Neural cell (in vitro differentiated cells): ENCODE measurements around the gene NCKAP5. TPM values are rescaled to one million over a fixed set of nuclear protein-coding genes. Genes with fewer than 3 reads are reported as not detected.
A peak's percentile ranks its signal among the peaks of the same experiment; 100 is the strongest.

ENCODE experiments used
- H2AFZ ChIP-seq: fragments of 200-600, 300-800 bp; sonication (generic), shearing (Covaris generic); 2 replicates; pipeline ENCODE4 v1.6.0; 2014; ENCODE audit warnings: low read depth, mild to moderate bottlenecking, antibody characterized with exemption, low read length, moderate library complexity
- H3F3A ChIP-seq: fragments of 200-600 bp; shearing (Covaris generic); 2 replicates; pipeline ENCODE4 v1.6.1; 2016; ENCODE audit warnings: mild to moderate bottlenecking, moderate library complexity, mixed read lengths, antibody characterized with exemption, low read length; ENCODE audit not compliant: insufficient read depth, poor library complexity, severe bottlenecking
- H3K27ac ChIP-seq: fragments of 200-600, 300-800 bp; sonication (generic), shearing (Covaris generic); 2 replicates; pipeline ENCODE4 v1.5.1; 2014; ENCODE audit warnings: mild to moderate bottlenecking, low read length, moderate library complexity
- H3K27me3 ChIP-seq: fragments of 300-800, 200-600 bp; sonication (generic), shearing (Covaris generic); 2 replicates; pipeline ENCODE4 v1.6.0; 2014; ENCODE audit warnings: mild to moderate bottlenecking, low read depth, low read length, moderate library complexity; ENCODE audit not compliant: insufficient read depth
- H3K36me3 ChIP-seq: fragments of 300-800, 200-600 bp; sonication (generic), shearing (Covaris generic); 2 replicates; pipeline ENCODE4 v1.5.1; 2014; ENCODE audit warnings: mild to moderate bottlenecking, antibody characterized with exemption, low read length, moderate library complexity; ENCODE audit not compliant: insufficient read depth
- H3K4me2 ChIP-seq: fragments of 300-800, 200-600 bp; sonication (generic), shearing (Covaris generic); 2 replicates; pipeline ENCODE4 v1.6.0; 2014; ENCODE audit warnings: mild to moderate bottlenecking, low read length
- H3K4me3 ChIP-seq: fragments of 300-800, 200-600 bp; sonication (generic), shearing (Covaris generic); 2 replicates; pipeline ENCODE4 v1.5.1; 2014; ENCODE audit warnings: mild to moderate bottlenecking, low read length, moderate library complexity
- H3K79me2 ChIP-seq: fragments of 200-600 bp; shearing (Covaris generic); replicated peaks from 2 replicates; pipeline ENCODE4 v1.6.0; 2014; ENCODE audit warnings: mild to moderate bottlenecking, low read length, moderate library complexity; ENCODE audit not compliant: insufficient read depth
- H3K9ac ChIP-seq: fragments of 300-800, 200-600 bp; sonication (generic), shearing (Covaris generic); 2 replicates; pipeline ENCODE4 v1.6.1; 2016; ENCODE audit warnings: mild to moderate bottlenecking, low read length, mixed read lengths
- H3K9me2 ChIP-seq: fragments of 200-600 bp; shearing (Covaris generic); 2 replicates; pipeline ENCODE4 v1.6.1; 2016; ENCODE audit warnings: mild to moderate bottlenecking, low read length, mixed read lengths; ENCODE audit not compliant: insufficient read depth
- H3K9me3 ChIP-seq: fragments of 200-600, 300-800 bp; sonication (generic), shearing (Covaris generic); 2 replicates; pipeline ENCODE4 v1.6.1; 2016; ENCODE audit warnings: mild to moderate bottlenecking, mixed run types, low read length, moderate library complexity, mixed read lengths
- H4K20me1 ChIP-seq: fragments of 200-600 bp; shearing (Covaris generic); 2 replicates; pipeline ENCODE4 v1.6.1; 2016; ENCODE audit warnings: mild to moderate bottlenecking, mixed run types; ENCODE audit not compliant: insufficient read depth
- CTCF ChIP-seq: fragments of 450-650 bp; IDR thresholded peaks from 2 replicates; pipeline ENCODE4 v1.5.1; 2014; ENCODE audit warnings: antibody characterized with exemption, mild to moderate bottlenecking, moderate library complexity; ENCODE audit not compliant: poor library complexity, severe bottlenecking
- EP300 ChIP-seq: fragments of 450-650 bp; conservative IDR thresholded peaks from 2 replicates; pipeline ENCODE4 v1.6.1; 2014; ENCODE audit warnings: antibody characterized with exemption, mild to moderate bottlenecking, moderate library complexity; ENCODE audit not compliant: poor library complexity, severe bottlenecking
- EZH2 ChIP-seq: fragments of 200-600, 300-800 bp; shearing (Covaris generic), sonication (generic); IDR thresholded peaks from 2 replicates; pipeline ENCODE4 v1.6.1; 2014; ENCODE audit warnings: antibody characterized with exemption, low read length, borderline replicate concordance, mild to moderate bottlenecking; ENCODE audit not compliant: insufficient read depth, poor library complexity, severe bottlenecking
- MXI1 ChIP-seq: fragments of 450-650 bp; conservative IDR thresholded peaks from 2 replicates; pipeline ENCODE4 v1.6.1; 2014; ENCODE audit warnings: antibody characterized with exemption, mild to moderate bottlenecking; ENCODE audit not compliant: poor library complexity, severe bottlenecking
- POLR2AphosphoS5 ChIP-seq: IDR thresholded peaks from 2 replicates; pipeline ENCODE4 v1.6.1; 2012
- RAD21 ChIP-seq: fragments of 450-650 bp; conservative IDR thresholded peaks from 2 replicates; pipeline ENCODE4 v1.6.1; 2014; ENCODE audit warnings: antibody characterized with exemption, mild to moderate bottlenecking, moderate library complexity
- REST ChIP-seq: IDR thresholded peaks from 2 replicates; pipeline ENCODE4 v1.6.1; 2012; ENCODE audit warnings: borderline replicate concordance
- SMC3 ChIP-seq: fragments of 450-650 bp; conservative IDR thresholded peaks from 2 replicates; pipeline ENCODE4 v1.6.1; 2014; ENCODE audit warnings: antibody characterized with exemption, mild to moderate bottlenecking, moderate library complexity; ENCODE audit not compliant: poor library complexity
- TAF1 ChIP-seq: IDR thresholded peaks from 2 replicates; pipeline ENCODE4 v1.6.1; 2012; ENCODE audit warnings: low read depth
- polyA plus RNA-seq: library from polyadenylated mRNA; depleted of rRNA; stranded (reverse); fragments of >200 nt; gene quantifications from 2 replicates; pipeline ENCODE4 v1.2.3, GENCODE V29; 2014

NCKAP5 gene
- polyA plus RNA-seq, 1 donor from 2014 or later, result 2.4 TPM

- no peaks in the 10 kb centered on the region for H3K27me3 ChIP-seq
- no peak overlapping the region for H3K4me3 ChIP-seq
- no peaks in the 10 kb centered on the region for H3F3A ChIP-seq
- TF ChIP-seq EZH2 (no peak), EP300 (peak; percentile 19)
- H3K27ac ChIP-seq, result no peak overlapping the region
- H3K36me3 ChIP-seq, result no peaks in the 10 kb centered on the region
- no peaks in the 10 kb centered on the region for H3K9me3 ChIP-seq
- H3K9me2 ChIP-seq, result no peaks in the 10 kb centered on the region
- no peak overlapping the region for H3K9ac ChIP-seq
- no peak overlapping the region for H2AFZ ChIP-seq
- no peaks in the 10 kb centered on the region for H4K20me1 ChIP-seq
- H3K4me2 ChIP-seq, result no peak overlapping the region
- H3K79me2 ChIP-seq, result no peaks in the 10 kb centered on the region
These were observed 115.7 kb downstream of the NCKAP5 start for GRCh38 chr2:133452583-133452982.

GRCh38 chr2:133452146-133452545 lies 116.1 kb downstream of the NCKAP5 start:
- Histone ChIP-seq H2AFZ (no peak overlapping the region), H3K27me3 (no peaks in the 10 kb centered on the region), H3K79me2 (no peaks in the 10 kb centered on the region), H3F3A (no peaks in the 10 kb centered on the region), H4K20me1 (no peaks in the 10 kb centered on the region), H3K9me2 (no peaks in the 10 kb centered on the region), H3K4me2 (no peak overlapping the region), H3K9ac (no peak overlapping the region), H3K4me3 (no peak overlapping the region), H3K27ac (no peak overlapping the region), H3K36me3 (no peaks in the 10 kb centered on the region), H3K9me3 (no peaks in the 10 kb centered on the region)
- no peak for TF ChIP-seq CTCF
- TF ChIP-seq SMC3, result no peak
- no peak for TF ChIP-seq EZH2
- no peak for TF ChIP-seq MXI1
- TF ChIP-seq TAF1, result no peak
- no peak for TF ChIP-seq REST
- TF ChIP-seq RAD21, result no peak
- TF ChIP-seq EP300, result no peak
- no peak for TF ChIP-seq POLR2AphosphoS5

GRCh38 chr2:133448195-133448594 lies 120.1 kb downstream of the NCKAP5 start:
- no peak for TF ChIP-seq MXI1
- TF ChIP-seq REST, result no peak
- TF ChIP-seq EZH2, result no peak
- TF ChIP-seq CTCF, result no peak
- TF ChIP-seq EP300, result no peak
- no peak for TF ChIP-seq SMC3
- TF ChIP-seq RAD21, result no peak
- TF ChIP-seq TAF1, result no peak
- no peak for TF ChIP-seq POLR2AphosphoS5
- H2AFZ ChIP-seq, result no peak overlapping the region
- H3K27ac ChIP-seq, result no peak overlapping the region
- H3K27me3 ChIP-seq, result no peaks in the 10 kb centered on the region
- H3K9me2 ChIP-seq, result no peaks in the 10 kb centered on the region
- H3K36me3 ChIP-seq, result no peaks in the 10 kb centered on the region
- no peaks in the 10 kb centered on the region for H4K20me1 ChIP-seq
- no peaks in the 10 kb centered on the region for H3K9me3 ChIP-seq
- H3K79me2 ChIP-seq, result no peaks in the 10 kb centered on the region
- H3K4me2 ChIP-seq, result no peak overlapping the region
- no peak overlapping the region for H3K4me3 ChIP-seq
- no peak overlapping the region for H3K9ac ChIP-seq
- no peaks in the 10 kb centered on the region for H3F3A ChIP-seq
